Activated T-helper 2 cell treated with anti-CD3 and anti-CD28 coated beads, Interferon-gamma antibody, Interleukin-2, Interleukin-4, amounts not matched to agents 10 μg/mL and 5 μg/mL and 100 μg/mL, durations not matched to agents 14 hours and 24 hours and 36 hours (primary cell): ENCODE measurements around the gene DIPK1B. TPM values are rescaled to one million over a fixed set of nuclear protein-coding genes. Genes with fewer than 3 reads are reported as not detected.

Experiments used
- DNase-seq: peaks from one replicate; pipeline ENCODE4 v3.0.0; 2021; ENCODE audit warnings: low spot score
- H3K27ac Mint-ChIP-seq: one replicate; pipeline ENCODE4 v1.8.0; 2021; ENCODE audit warnings: mixed read lengths
- H3K27me3 Mint-ChIP-seq: one replicate; pipeline ENCODE4 v1.8.0; 2021; ENCODE audit warnings: low read depth, mixed read lengths
- H3K36me3 Mint-ChIP-seq: one replicate; pipeline ENCODE4 v1.8.0; 2021; ENCODE audit warnings: low read depth, mixed read lengths
- H3K4me1 Mint-ChIP-seq: one replicate; pipeline ENCODE4 v1.8.0; 2021; ENCODE audit warnings: low read depth, mixed read lengths
- H3K4me3 Mint-ChIP-seq: one replicate; pipeline ENCODE4 v1.8.0; 2021; ENCODE audit warnings: low read depth, mild to moderate bottlenecking, moderate library complexity, mixed read lengths
- H3K9me3 Mint-ChIP-seq: one replicate; pipeline ENCODE4 v1.8.0; 2021; ENCODE audit warnings: mixed read lengths
- intact Hi-C: fragments of 100-400 bp; cut with micrococcal nuclease; formaldehyde crosslinking; loops from one replicate; pipeline ENCODE4 v1.15.1; 2023
- total RNA-seq: library from RNA; stranded (reverse); gene quantifications from 2 replicates; pipeline ENCODE4 v1.2.3, GENCODE V29; 2022

The DIPK1B gene
- total RNA-seq, 1 donor from 2014 or later, result 3.4 TPM

- DNase-seq, result no peak
- H3K4me3 Mint-ChIP-seq, result peak overlapping the region; percentile 80
- H3K36me3 Mint-ChIP-seq, result no peaks in the 10 kb centered on the region
- H3K4me1 Mint-ChIP-seq, result peaks cover 2% of the 10 kb centered on the region
- peak overlapping the region; percentile 38 for H3K27ac Mint-ChIP-seq
- no peaks in the 10 kb centered on the region for H3K27me3 Mint-ChIP-seq
- intact Hi-C loops, result no loop called here
- no peaks in the 10 kb centered on the region for H3K9me3 Mint-ChIP-seq
Observed at GRCh38 chr9:136685790-136686533, 26.4 kb upstream of the DIPK1B start.

- H3K36me3 Mint-ChIP-seq, result no peaks in the 10 kb centered on the region
- no peaks in the 10 kb centered on the region for H3K9me3 Mint-ChIP-seq
- H3K27me3 Mint-ChIP-seq, result no peaks in the 10 kb centered on the region
- peak overlapping the region; percentile 80 for H3K4me3 Mint-ChIP-seq
- H3K27ac Mint-ChIP-seq, result peak overlapping the region; percentile 38
- intact Hi-C loops, result no loop called here
- no peak for DNase-seq
- peaks cover 2% of the 10 kb centered on the region for H3K4me1 Mint-ChIP-seq
Observed at GRCh38 chr9:136686534-136686793, 25.9 kb upstream of the DIPK1B start.

GRCh38 chr9:136686794-136687711 lies 25.3 kb upstream of the DIPK1B start, which contains the start of gene AGPAT2:
Gene AGPAT2 (minus strand): TSS chr9:136687457. CDS start chr9:136687357, 100 bp downstream.
- Mint-ChIP-seq H3K4me1 (peaks cover 2% of the 10 kb centered on the region), H3K27me3 (no peaks in the 10 kb centered on the region), H3K36me3 (no peaks in the 10 kb centered on the region), H3K27ac (peak within 1 kb of the TSS; percentile 38), H3K4me3 (peak within 1 kb of the TSS; percentile 80), H3K9me3 (no peaks in the 10 kb centered on the region)
- DNase-seq, result peak; percentile 54
- intact Hi-C loops, result no loop called here

GRCh38 chr9:136687721-136688223 lies 24.6 kb upstream of the DIPK1B start:
- no peak for DNase-seq
- Mint-ChIP-seq H3K36me3 (no peaks in the 10 kb centered on the region), H3K4me1 (peaks cover 2% of the 10 kb centered on the region), H3K4me3 (no peak overlapping the region), H3K27ac (no peak overlapping the region), H3K27me3 (no peaks in the 10 kb centered on the region), H3K9me3 (no peaks in the 10 kb centered on the region)
- intact Hi-C loops, result no loop called here

- Mint-ChIP-seq H3K9me3 (no peaks in the 10 kb centered on the region), H3K4me3 (peak overlapping the region; percentile 39), H3K36me3 (no peaks in the 10 kb centered on the region), H3K27me3 (no peaks in the 10 kb centered on the region), H3K4me1 (peaks cover 2% of the 10 kb centered on the region), H3K27ac (no peak overlapping the region)
- DNase-seq, result no peak
- intact Hi-C loops, result no loop called here
Observed at GRCh38 chr9:136688274-136689107, 23.9 kb upstream of the DIPK1B start.

- H3K36me3 Mint-ChIP-seq, result no peaks in the 10 kb centered on the region
- H3K4me1 Mint-ChIP-seq, result peaks cover 2% of the 10 kb centered on the region
- intact Hi-C loops, result no loop called here
- no peak for DNase-seq
- H3K27me3 Mint-ChIP-seq, result no peaks in the 10 kb centered on the region
- no peaks in the 10 kb centered on the region for H3K9me3 Mint-ChIP-seq
- H3K4me3 Mint-ChIP-seq, result peak overlapping the region; percentile 35
- no peak overlapping the region for H3K27ac Mint-ChIP-seq
Observed at GRCh38 chr9:136689108-136689460, 23.3 kb upstream of the DIPK1B start.

- Mint-ChIP-seq H3K27ac (no peak overlapping the region), H3K36me3 (no peaks in the 10 kb centered on the region), H3K27me3 (no peaks in the 10 kb centered on the region)
Observed at GRCh38 chr9:136690104-136690805, 22.1 kb upstream of the DIPK1B start.

GRCh38 chr9:136690806-136691261 lies 21.5 kb upstream of the DIPK1B start:
- no peak for DNase-seq
- peaks cover 2% of the 10 kb centered on the region for H3K4me1 Mint-ChIP-seq
- H3K4me3 Mint-ChIP-seq, result no peak overlapping the region
- no peaks in the 10 kb centered on the region for H3K27me3 Mint-ChIP-seq
- intact Hi-C loops, result no loop called here
- no peak overlapping the region for H3K27ac Mint-ChIP-seq
- H3K36me3 Mint-ChIP-seq, result no peaks in the 10 kb centered on the region
- H3K9me3 Mint-ChIP-seq, result no peaks in the 10 kb centered on the region

More at GRCh38 chr9:136690104-136690805, 22.1 kb upstream of the DIPK1B start:
- Mint-ChIP-seq H3K4me1 (peaks cover 2% of the 10 kb centered on the region), H3K4me3 (no peak overlapping the region), H3K9me3 (no peaks in the 10 kb centered on the region)
- intact Hi-C loops, result no loop called here
- DNase-seq, result no peak

GRCh38 chr9:136691316-136692184 lies 20.8 kb upstream of the DIPK1B start:
- Mint-ChIP-seq H3K27ac (no peak overlapping the region), H3K4me3 (no peak overlapping the region), H3K4me1 (no peaks in the 10 kb centered on the region), H3K36me3 (no peaks in the 10 kb centered on the region), H3K27me3 (no peaks in the 10 kb centered on the region), H3K9me3 (no peaks in the 10 kb centered on the region)
- intact Hi-C loops, result no loop called here
- DNase-seq, result no peak

- Mint-ChIP-seq H3K27me3 (no peaks in the 10 kb centered on the region), H3K4me3 (no peak overlapping the region), H3K4me1 (no peaks in the 10 kb centered on the region), H3K36me3 (no peaks in the 10 kb centered on the region), H3K27ac (no peak overlapping the region), H3K9me3 (no peaks in the 10 kb centered on the region)
- no peak for DNase-seq
- intact Hi-C loops, result no loop called here
Observed at GRCh38 chr9:136692185-136693134, 19.9 kb upstream of the DIPK1B start.

- Mint-ChIP-seq H3K27me3 (no peaks in the 10 kb centered on the region), H3K4me1 (no peaks in the 10 kb centered on the region), H3K27ac (no peak overlapping the region), H3K9me3 (no peaks in the 10 kb centered on the region), H3K36me3 (no peaks in the 10 kb centered on the region), H3K4me3 (no peak overlapping the region)
- no peak for DNase-seq
- intact Hi-C loops, result no loop called here
Observed at GRCh38 chr9:136693135-136693489, 19.3 kb upstream of the DIPK1B start.
